B cell (primary cell): ENCODE data around the gene LEMD2. TPM values are rescaled to one million over a fixed set of nuclear protein-coding genes. Genes with fewer than 3 reads are reported as not detected.
A peak's percentile ranks its signal among the peaks of the same experiment; 100 is the strongest.

Experiments used
- ATAC-seq: fragments of 200-7000 bp; cut with Tn5 transposase; one replicate; pipeline ENCODE4 v1.10.0; 2021; ENCODE audit warnings: low read depth, mild to moderate bottlenecking, moderate number of reproducible peaks, moderate library complexity
- CTCF ChIA-PET: fragments of 350-600 bp; sonication (Branson Sonifier 250); formaldehyde crosslinking; loops from one replicate; lab custom pipeline; 2021; ENCODE audit warnings: antibody characterized with exemption, inconsistent platforms; lab: Charles Lee
- POLR2A ChIA-PET: fragments of 350-600 bp; sonication (Branson Sonifier 250); formaldehyde crosslinking; loops from one replicate; lab custom pipeline; 2021; ENCODE audit warnings: antibody characterized with exemption; lab: Charles Lee
- DNase-seq: peaks from one replicate; pipeline ENCODE4 v3.0.0; 2013
- H2AFZ ChIP-seq: 2 replicates; pipeline ENCODE4 v1.6.1; 2012; ENCODE audit warnings: mild to moderate bottlenecking, low read depth, low read length; ENCODE audit not compliant: insufficient read depth, poor library complexity, severe bottlenecking
- H3K27ac ChIP-seq, 2 donors: 1 replicate in 1 of 2; 2 replicates in 1 of 2; pipeline ENCODE4 v1.5.1; 2012 to 2013; ENCODE audit warnings: low read length in 2 of 2, mild to moderate bottlenecking in 2 of 2, moderate library complexity in 1 of 2
- H3K27me3 ChIP-seq, 4 experiments: fragments of 200-600 bp in 1 of 4; sonication (generic) in 1 of 4; replicated peaks in 1 of 4; 1 replicate in 2 of 4; 2 replicates in 2 of 4; pipeline versions ENCODE4 v1.6.1 to v1.7.0; 2013 to 2016; ENCODE audit warnings: low read length in 3 of 4, mild to moderate bottlenecking in 2 of 4, mixed read lengths in 1 of 4, moderate library complexity in 1 of 4; ENCODE audit not compliant: insufficient read depth in 4 of 4, control insufficient read depth in 3 of 4; ENCODE audit errors: control extremely low read depth in 1 of 4
- H3K36me3 ChIP-seq, 2 experiments: replicated peaks in 1 of 2; 1 replicate in 1 of 2; 2 replicates in 1 of 2; pipeline versions ENCODE4 v1.6.1 to v1.7.1; 2013; ENCODE audit warnings: low read length in 1 of 2; ENCODE audit not compliant: insufficient read depth in 2 of 2, control insufficient read depth in 1 of 2; ENCODE audit errors: control extremely low read depth in 1 of 2, extremely low read depth in 1 of 2
- H3K4me1 ChIP-seq, 2 donors: fragments of 200-600 bp in 1 of 2; sonication (generic) in 1 of 2; 1 replicate in 1 of 2; 2 replicates in 1 of 2; pipeline versions ENCODE4 v1.5.1 to v1.6.1; 2013 to 2017; ENCODE audit warnings: low read length in 2 of 2; ENCODE audit not compliant: control insufficient read depth in 2 of 2, insufficient read depth in 2 of 2
- H3K4me2 ChIP-seq: replicated peaks from 2 replicates; pipeline ENCODE3; 2012; ENCODE audit warnings: mild to moderate bottlenecking, low read depth, low read length; ENCODE audit not compliant: poor library complexity, severe bottlenecking
- H3K4me3 ChIP-seq, 5 experiments: fragments of 200-600 bp in 1 of 5; sonication (generic) in 1 of 5; 1 replicate in 3 of 5; 2 replicates in 2 of 5; pipeline versions ENCODE4 v1.5.1 to v1.7.0; 2011 to 2016; ENCODE audit warnings: low read length in 4 of 5, mild to moderate bottlenecking in 4 of 5, low read depth in 2 of 5, control low read depth in 1 of 5, moderate library complexity in 1 of 5; ENCODE audit not compliant: insufficient read depth in 1 of 5; ENCODE audit errors: control extremely low read depth in 1 of 5, extremely low read depth in 1 of 5
- H3K79me2 ChIP-seq: fragments of 200-600 bp; sonication (generic); one replicate; pipeline ENCODE4 v1.6.0; 2016; ENCODE audit warnings: low read length; ENCODE audit not compliant: control insufficient read depth, insufficient read depth
- H3K9ac ChIP-seq: fragments of 200-600 bp; sonication (generic); 2 replicates; pipeline ENCODE4 v1.6.1; 2017; ENCODE audit warnings: mild to moderate bottlenecking, low read length, moderate library complexity
- H3K9me3 ChIP-seq, 3 donors: one replicate each; pipeline versions ENCODE4 v1.6.1 to v1.7.1; 2013; ENCODE audit warnings: low read length in 2 of 3; ENCODE audit not compliant: control insufficient read depth in 2 of 3, insufficient read depth in 1 of 3; ENCODE audit errors: control extremely low read depth in 1 of 3
- H4K20me1 ChIP-seq: 2 replicates; pipeline ENCODE4 v1.6.0; 2012; ENCODE audit warnings: mild to moderate bottlenecking, low read length; ENCODE audit not compliant: insufficient read depth, control insufficient read depth, poor library complexity, severe bottlenecking
- H3K27ac Mint-ChIP-seq: one replicate; pipeline ENCODE4 v1.8.0; 2021; ENCODE audit warnings: mixed read lengths
- H3K27me3 Mint-ChIP-seq: one replicate; pipeline ENCODE4 v1.8.0; 2021; ENCODE audit warnings: mixed read lengths
- H3K4me1 Mint-ChIP-seq: one replicate; pipeline ENCODE4 v1.8.0; 2021; ENCODE audit warnings: mixed read lengths
- H3K4me3 Mint-ChIP-seq: one replicate; pipeline ENCODE4 v1.8.0; 2021; ENCODE audit warnings: mixed read lengths
- H3K9me3 Mint-ChIP-seq: one replicate; pipeline ENCODE4 v1.8.0; 2022; ENCODE audit warnings: mixed read lengths; ENCODE audit not compliant: insufficient read depth
- CTCF ChIP-seq: fragments of 200-600 bp; IDR thresholded peaks from one replicate; pipeline ENCODE4 v1.8.0; 2022; ENCODE audit warnings: antibody characterized with exemption, mild to moderate bottlenecking
- EZH2 ChIP-seq: IDR thresholded peaks from 2 replicates; pipeline ENCODE4 v1.6.1; 2012; ENCODE audit warnings: borderline replicate concordance, low read depth, mild to moderate bottlenecking, moderate library complexity, low read length; ENCODE audit not compliant: insufficient read depth, poor library complexity, severe bottlenecking
- WGBS: methylation state at CpG from one replicate; pipeline ENCODE4 v1.1.5; 2013; ENCODE audit warnings: missing lambda C conversion rate; ENCODE audit not compliant: insufficient coverage; 5-methylcytosine and 5-hydroxymethylcytosine counted together
- intact Hi-C: fragments of 100-400 bp; cut with micrococcal nuclease; formaldehyde crosslinking; loops from one replicate; pipeline ENCODE4 v1.10.0; 2022
- polyA plus RNA-seq: library from polyadenylated mRNA; depleted of rRNA; stranded (reverse); fragments of >200 nt; gene quantifications from 2 replicates; pipeline ENCODE4 v1.2.3, GENCODE V29; 2012
- total RNA-seq, 2 donors: library from RNA; stranded (reverse); fragments of 120-200 nt in 1 of 2; gene quantifications; 1 replicate in 1 of 2; 2 replicates in 1 of 2; pipeline versions ENCODE4 v1.2.3 to v1.2.4, GENCODE V29; 2013 to 2022

Gene LEMD2
- total and polyA plus RNA-seq, 2 donors (not counting 1 experiment from before 2014, with no cell fraction given), result 58.7 to 113 TPM

- Mint-ChIP-seq H3K27ac (no peak overlapping the region), H3K4me3 (no peak overlapping the region), H3K27me3 (peaks cover 61% of the 10 kb centered on the region), H3K9me3 (no peaks in the 10 kb centered on the region), H3K4me1 (no peaks in the 10 kb centered on the region)
- H3K27me3 ChIP-seq, result peaks cover 0 to 53% (median 11%) of the 10 kb centered on the region in 4 experiments
- no peak overlapping the region for H3K27ac ChIP-seq
- DNase-seq, result no peak
- no peaks in the 10 kb centered on the region for H3K4me1 ChIP-seq
- intact Hi-C loops, result no loop called here
- ChIA-PET CTCF (no interaction called here), POLR2A (no interaction called here)
- H3K4me2 ChIP-seq, result no peak overlapping the region
- H3K9me3 ChIP-seq, result peaks cover 0 to 6% (median 0%) of the 10 kb centered on the region in 3 donors
- no peak for TF ChIP-seq CTCF
- TF ChIP-seq EZH2, result no peak
- 77% methylated on average over 16 of the region's 16 CpGs for WGBS
- no peak overlapping the region for H2AFZ ChIP-seq
- H3K79me2 ChIP-seq, result no peaks in the 10 kb centered on the region
- H3K9ac ChIP-seq, result no peak overlapping the region
- no peak for ATAC-seq
- no peaks in the 10 kb centered on the region for H4K20me1 ChIP-seq
- H3K36me3 ChIP-seq, result no peaks in the 10 kb centered on the region
- H3K4me3 ChIP-seq, result no peak overlapping the region
Measured at GRCh38 chr6:33813246-33813904, 24.4 kb upstream of the LEMD2 start.

DNA sequence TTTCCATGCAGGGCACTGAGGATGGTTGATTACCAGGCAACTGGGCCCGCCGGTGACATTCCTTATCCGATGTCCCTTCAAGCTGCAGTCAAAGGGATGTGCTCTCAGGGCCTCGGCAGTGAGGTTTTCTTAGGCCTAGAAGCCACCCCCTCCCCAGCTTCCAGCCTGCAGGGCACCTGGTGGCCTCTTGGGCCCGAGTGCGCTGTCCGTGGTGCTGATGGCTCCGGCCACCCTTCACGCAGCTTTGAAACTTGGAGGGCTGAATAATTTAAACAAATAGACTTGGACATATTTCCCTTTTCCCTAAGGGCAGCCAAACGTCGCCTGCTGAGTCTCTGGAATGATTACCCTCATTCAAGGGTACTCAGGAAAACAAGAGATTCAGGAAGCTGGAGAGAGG is 23.7 kb upstream of the LEMD2 start:
- H3K27me3 ChIP-seq, result peaks cover 0 to 58% (median 12%) of the 10 kb centered on the region in 4 experiments
- WGBS, result 20% methylated on average over 9 of the region's 11 CpGs
- ATAC-seq, result no peak
- peaks cover 5 to 6% of the 10 kb centered on the region in 2 donors for H3K4me1 ChIP-seq
- intact Hi-C loops, result no loop called here
- Mint-ChIP-seq H3K27ac (no peak overlapping the region), H3K27me3 (peaks cover 63% of the 10 kb centered on the region), H3K9me3 (no peaks in the 10 kb centered on the region), H3K4me1 (peaks cover 3% of the 10 kb centered on the region), H3K4me3 (no peak overlapping the region)
- TF ChIP-seq CTCF, result no peak
- TF ChIP-seq EZH2, result no peak
- no peak overlapping the region for H2AFZ ChIP-seq
- ChIA-PET POLR2A (no interaction called here), CTCF (no interaction called here)
- no peak overlapping the region for H3K4me3 ChIP-seq
- no peak overlapping the region for H3K9ac ChIP-seq
- peaks cover 0 to 6% (median 0%) of the 10 kb centered on the region in 3 donors for H3K9me3 ChIP-seq
- H3K4me2 ChIP-seq, result no peak overlapping the region
- H4K20me1 ChIP-seq, result no peaks in the 10 kb centered on the region
- H3K79me2 ChIP-seq, result no peaks in the 10 kb centered on the region
- no peaks in the 10 kb centered on the region for H3K36me3 ChIP-seq
- no peak overlapping the region for H3K27ac ChIP-seq
- peak; percentile 24 for DNase-seq
